ENCODE results near the gene CES2.
A peak's percentile ranks its signal among the peaks of the same experiment; 100 is the strongest.
"Not testable (repeated sequence)": the region's sequence is repeated elsewhere in the genome, so short reads cannot be mapped to it uniquely, and the experiment has no call there.

The CES2 gene

DNA sequence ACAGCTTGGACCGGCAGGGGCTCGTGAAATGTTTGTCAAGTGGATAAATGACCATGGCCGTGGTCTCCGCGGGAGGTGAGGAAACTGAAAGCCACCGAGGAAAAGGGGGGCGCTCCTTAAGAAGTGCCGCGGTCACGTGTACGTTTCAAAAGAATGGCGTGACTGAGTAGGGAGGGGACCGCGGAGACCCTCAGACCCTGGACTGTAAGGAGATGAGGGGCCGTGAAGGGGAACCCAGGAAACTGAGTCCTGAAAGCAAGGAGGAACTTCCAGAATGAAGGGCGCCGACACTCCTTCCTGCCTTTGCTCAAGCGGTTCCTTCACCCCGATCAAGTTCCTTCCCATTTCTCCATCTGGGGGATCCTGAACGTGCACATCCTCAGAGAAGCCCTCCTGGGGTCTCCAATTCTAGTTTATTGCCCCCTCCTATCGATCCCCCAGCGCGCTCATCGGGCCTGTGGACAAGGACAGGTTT lies 440 bp upstream of the CES2 start:
- DNase-seq (ENCODE audit: low read depth) = not testable (repeated sequence)

GRCh38 chr16:66936462-66936861 lies 1.1 kb downstream of the CES2 start:
- no peak for DNase-seq (ENCODE audit: low read depth)

DNA sequence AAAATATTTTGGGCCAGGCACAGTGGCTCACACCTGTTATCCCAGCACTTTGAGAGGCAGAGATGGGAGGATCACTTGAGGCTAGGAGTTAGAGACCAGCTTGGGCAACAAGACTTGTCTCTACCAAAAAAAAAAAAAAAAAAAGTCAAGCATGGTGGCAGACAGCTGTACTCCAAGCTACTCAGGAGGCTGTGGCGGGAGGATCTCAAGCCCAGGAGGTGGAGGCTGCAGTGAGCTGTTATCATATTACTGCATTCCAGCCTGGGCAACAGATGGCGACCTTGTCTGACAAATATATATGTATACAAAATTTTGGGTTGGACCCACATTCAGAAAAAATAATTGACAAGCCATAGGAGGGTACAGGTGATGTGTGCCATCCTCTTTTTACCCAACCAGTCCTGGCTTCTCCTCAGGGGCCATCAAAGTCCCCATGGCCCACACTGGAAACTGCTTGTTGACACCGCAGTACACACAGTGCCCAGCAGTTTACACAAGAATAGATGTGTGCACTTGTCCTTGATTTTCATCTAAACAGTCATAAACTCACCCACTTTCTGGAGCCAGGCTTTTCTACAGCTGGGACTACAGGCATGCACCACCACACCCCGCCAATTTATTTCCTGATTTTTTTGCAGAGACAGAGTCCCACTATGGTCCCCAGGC lies 1.7 kb downstream of the CES2 start:
- DNase-seq (ENCODE audit: low read depth) = no peak

GRCh38 chr16:66937725-66938337 lies 2.5 kb downstream of the CES2 start:
- DNase-seq (ENCODE audit: low read depth) = no peak

DNA sequence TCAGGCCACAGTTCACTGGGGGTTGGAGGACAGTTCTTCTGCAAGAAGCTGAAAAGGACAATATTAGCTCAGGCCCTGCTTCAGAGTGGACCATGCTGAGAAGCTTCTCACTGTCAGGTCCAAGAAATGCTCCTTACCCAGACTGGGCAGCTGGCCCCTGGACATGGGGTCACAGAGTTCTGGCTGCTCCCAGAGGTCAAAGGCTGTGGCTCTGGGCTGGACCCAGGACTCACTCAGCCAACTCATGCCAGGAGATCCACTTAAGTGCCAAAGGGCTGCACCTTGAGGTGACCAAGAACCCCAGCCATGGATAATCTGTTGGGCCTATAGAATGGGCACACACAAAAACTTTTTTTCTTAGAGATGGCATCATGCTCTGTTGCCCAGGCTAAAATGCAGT lies 4.0 kb downstream of the CES2 start:
- no peak for DNase-seq (ENCODE audit: low read depth)

- no peak for DNase-seq (ENCODE audit: low read depth)
Observed at GRCh38 chr16:66940236-66940635, 4.9 kb downstream of the CES2 start.

- DNase-seq (ENCODE audit: low read depth) = no peak
Observed at GRCh38 chr16:66942981-66943380, 7.7 kb downstream of the CES2 start.

- DNase-seq (ENCODE audit: low read depth) = no peak
Observed at GRCh38 chr16:66943426-66944053, 8.2 kb downstream of the CES2 start.

GRCh38 chr16:66944054-66944441 lies 8.7 kb downstream of the CES2 start:
- DNase-seq (ENCODE audit: low read depth) = no peak

DNA sequence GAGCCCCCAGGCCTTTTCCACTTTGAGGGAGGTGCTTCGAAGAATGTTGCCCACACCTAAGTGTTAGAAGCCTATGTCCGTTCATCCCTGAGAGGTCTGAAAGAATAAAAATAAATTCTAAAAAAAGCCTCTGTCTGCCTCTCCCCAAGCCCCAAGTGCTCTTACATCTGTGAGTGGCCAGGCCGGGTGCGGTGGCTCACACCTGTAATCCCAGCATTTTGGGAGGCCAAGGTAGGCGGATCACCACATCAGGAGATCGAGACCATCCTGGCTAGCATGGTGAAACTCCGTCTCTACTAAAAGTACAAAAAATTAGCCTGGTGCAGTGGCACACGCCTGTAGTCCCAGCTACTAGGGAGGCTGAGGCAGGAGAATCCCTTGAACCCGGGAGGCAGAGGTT lies 9.7 kb downstream of the CES2 start:
- DNase-seq (ENCODE audit: low read depth) = not testable (repeated sequence)

GRCh38 chr16:66945939-66946338 lies 10.6 kb downstream of the CES2 start:
- no peak for DNase-seq (ENCODE audit: low read depth)

DNA sequence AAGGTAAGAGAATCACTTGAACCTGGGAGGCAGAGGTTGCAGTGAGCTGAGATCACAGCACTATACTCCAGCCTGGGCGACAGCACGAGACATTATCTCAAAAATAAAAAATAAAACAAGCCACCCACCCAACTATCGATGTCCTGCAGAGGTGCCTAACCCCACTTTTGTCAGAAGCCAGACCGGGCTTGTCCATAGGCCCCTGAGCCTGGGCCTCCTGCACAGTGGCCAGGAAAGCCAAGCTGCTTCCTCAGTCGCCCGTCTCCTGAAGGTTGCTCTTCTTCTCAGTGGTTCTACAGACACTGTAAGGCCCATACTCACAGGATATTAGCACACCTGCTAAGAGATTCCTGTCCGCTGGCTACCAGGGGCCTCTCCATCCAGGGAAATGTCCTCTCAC lies 11.2 kb downstream of the CES2 start:
- DNase-seq (ENCODE audit: low read depth) = no peak

DNA sequence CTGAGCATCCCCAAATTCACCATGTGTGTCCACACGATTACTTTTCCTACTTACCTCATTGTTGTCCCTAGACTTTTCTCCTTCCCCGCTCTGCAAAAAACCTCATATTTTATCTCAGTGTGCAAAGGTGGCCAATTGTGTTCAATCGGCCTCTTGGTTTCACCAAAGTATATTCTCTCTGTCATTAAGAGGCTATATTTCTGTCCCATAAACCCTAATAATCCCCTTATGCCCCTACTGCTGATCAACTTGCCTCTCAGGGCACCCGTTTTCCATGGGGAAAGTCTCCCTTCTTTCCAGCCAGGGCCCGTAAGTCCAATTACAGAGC lies 11.6 kb downstream of the CES2 start:
- DNase-seq (ENCODE audit: low read depth) = no peak

DNA sequence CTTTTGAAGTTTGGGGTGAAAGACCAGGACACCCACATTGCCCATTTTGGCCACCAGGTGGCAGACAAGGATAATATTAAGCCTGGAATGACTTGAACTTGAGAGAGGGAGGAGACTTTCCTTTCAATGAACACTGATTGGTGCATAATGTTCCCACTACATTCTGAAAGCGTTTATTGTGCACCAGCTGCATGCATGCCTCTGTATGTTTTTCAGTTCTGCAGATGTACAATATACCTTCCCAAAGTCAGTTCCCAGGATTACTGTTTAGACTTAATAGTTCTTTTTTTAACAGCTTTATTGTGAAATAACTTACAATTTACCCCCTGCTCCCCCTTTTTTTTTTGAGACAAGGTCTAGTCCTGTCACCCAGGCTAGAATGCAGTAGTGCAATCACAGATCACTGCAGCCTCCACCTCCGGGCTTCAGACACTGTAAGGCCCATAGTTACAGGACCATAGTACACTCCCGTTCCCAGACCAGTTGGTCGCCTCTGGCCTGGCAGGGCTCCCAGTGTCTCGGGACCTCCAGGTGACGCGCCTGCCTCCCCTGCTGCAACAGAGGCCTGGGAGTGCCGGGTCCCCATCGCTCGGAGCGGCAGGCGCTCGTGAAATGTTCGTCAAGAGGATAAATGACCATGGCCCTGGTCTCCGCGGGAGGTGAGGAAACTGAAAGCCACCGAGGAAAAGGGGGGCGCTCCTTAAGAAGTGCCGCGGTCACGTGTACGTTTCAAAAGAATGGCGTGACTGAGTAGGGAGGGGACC lies 12.2 kb downstream of the CES2 start:
- DNase-seq (ENCODE audit: low read depth) = peak; percentile 78

- no peak for DNase-seq (ENCODE audit: low read depth)
Observed at GRCh38 chr16:66948134-66948836, 13.0 kb downstream of the CES2 start.

DNA sequence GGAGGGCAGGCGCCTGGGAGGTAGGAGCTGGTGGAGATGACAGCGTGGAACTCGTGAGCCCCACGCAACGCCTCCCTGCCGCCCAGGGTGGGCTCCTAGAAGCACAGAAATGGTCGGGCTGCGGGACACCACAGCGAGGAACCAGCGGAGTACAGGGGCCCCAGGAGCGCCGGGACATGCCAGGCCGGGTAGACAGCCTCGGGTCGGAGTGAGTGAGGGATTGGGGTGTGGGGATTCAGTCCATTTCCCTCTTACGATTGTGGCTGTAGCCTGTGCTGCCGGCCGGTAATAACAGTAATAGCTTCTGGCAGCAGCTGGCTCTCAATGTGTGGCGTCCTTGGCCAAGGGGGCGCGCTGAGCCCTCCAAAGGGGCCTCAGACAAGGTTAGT lies 13.5 kb downstream of the CES2 start:
- DNase-seq (ENCODE audit: low read depth) = no peak

- no peak for DNase-seq (ENCODE audit: low read depth)
Observed at GRCh38 chr16:66949472-66949871, 14.2 kb downstream of the CES2 start.

GRCh38 chr16:66950437-66950836 lies 15.1 kb downstream of the CES2 start:
- DNase-seq (ENCODE audit: low read depth) = no peak

DNA sequence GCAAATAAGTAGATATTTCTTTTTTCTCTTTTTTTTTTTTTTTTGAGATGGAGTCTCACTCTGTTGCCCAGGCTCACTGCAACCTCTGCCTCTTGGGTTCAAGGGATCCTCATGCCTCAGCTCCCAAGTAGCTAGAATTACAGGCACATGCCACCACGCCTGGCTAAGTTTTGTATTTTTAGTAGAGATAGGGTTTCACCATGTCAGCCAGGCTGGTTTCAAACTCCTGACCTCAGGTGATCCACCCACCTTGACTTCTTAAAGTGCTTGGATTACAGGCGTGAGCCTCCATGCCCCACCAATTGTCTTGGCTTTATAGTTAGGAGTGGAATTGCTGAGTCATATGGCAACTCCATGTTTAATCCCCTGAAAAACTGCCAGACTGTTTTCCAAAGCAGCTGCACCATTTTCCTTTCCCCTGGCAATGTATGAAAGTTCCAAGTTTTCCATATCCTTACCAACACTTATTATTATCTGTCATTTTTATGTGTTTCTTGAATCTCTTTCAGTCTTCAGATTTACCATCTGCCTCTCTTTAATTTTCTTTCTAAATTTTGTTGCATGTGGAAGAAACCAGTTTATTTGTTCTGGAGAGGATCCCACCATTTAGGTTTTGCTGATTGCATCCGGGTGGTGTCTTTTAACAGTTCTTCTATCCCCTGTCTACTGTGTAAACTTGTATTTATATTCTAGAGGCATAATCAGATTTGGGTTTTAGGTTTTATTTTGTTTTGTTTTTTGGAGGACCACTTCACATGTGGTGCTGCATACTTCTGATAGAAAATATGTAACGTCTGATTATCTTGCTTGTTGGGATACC lies 15.9 kb downstream of the CES2 start:
- no peak for DNase-seq (ENCODE audit: low read depth)

DNA sequence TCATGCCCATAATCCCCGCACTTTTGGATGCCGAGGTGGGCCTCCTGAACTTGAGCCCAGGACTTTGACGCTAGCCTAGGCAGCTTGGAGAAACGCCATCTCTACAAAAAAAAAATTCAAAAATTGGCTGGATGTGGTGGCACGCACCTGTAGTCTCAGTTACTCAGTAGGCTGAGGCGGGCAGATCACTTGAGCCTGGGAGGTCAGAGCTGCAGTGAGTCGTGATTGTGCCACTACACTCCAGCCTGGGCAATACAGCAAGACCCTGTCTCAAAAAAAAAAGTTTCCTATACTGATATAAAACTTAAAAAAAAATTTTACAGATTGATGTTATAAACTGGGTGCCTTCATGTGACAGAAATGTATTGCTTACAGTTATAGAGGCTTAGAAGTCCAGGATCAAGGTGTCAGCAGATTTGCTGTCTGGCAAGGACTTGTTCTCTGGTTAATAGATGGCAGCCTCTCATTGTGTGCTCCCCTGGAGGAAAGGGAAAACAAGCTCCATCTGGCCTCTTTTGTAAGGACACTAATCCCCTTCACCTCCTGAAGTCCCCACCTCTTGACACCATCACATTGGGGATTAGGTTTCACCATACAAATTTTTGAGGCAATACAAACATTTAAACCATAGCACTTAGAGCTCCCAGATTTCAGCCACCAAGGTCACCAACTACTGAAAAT lies 17.3 kb downstream of the CES2 start:
- DNase-seq (ENCODE audit: low read depth) = no peak

Data from activated T-cell treated with anti-CD3 and anti-CD28 coated beads for 48 hours (primary cell).